Loucy (cell line): ENCODE measurements around the gene CLEC2B.

Experiments used
- H2AFZ ChIP-seq: fragments of 200-600 bp; sonication (generic); 2 replicates; pipeline ENCODE4 v1.6.0; 2016; ENCODE audit warnings: antibody characterized with exemption, mild to moderate bottlenecking, low read length, moderate library complexity
- H3F3A ChIP-seq: fragments of 200-600 bp; 2 replicates; pipeline ENCODE4 v1.6.0; 2016; ENCODE audit warnings: antibody characterized with exemption, low read depth, mild to moderate bottlenecking
- H3K27me3 ChIP-seq: fragments of 200-600 bp; sonication (generic); 2 replicates; pipeline ENCODE4 v1.6.1; 2014; ENCODE audit warnings: low read length, mild to moderate bottlenecking; ENCODE audit not compliant: insufficient read depth, poor library complexity, severe bottlenecking
- H3K36me3 ChIP-seq: fragments of 200-600 bp; sonication (generic); 2 replicates; pipeline ENCODE4 v1.6.1; 2016; ENCODE audit warnings: low read length; ENCODE audit not compliant: insufficient read depth
- H3K4me1 ChIP-seq: fragments of 200-600 bp; sonication (generic); 2 replicates; pipeline ENCODE4 v1.5.1; 2014; ENCODE audit warnings: low read length, mild to moderate bottlenecking; ENCODE audit not compliant: insufficient read depth, poor library complexity, severe bottlenecking
- H3K4me2 ChIP-seq: fragments of 200-600 bp; sonication (generic); 2 replicates; pipeline ENCODE4 v1.6.0; 2014; ENCODE audit warnings: antibody characterized with exemption, low read length, low read depth, mild to moderate bottlenecking; ENCODE audit not compliant: poor library complexity, severe bottlenecking
- H3K4me3 ChIP-seq: fragments of 200-600 bp; sonication (generic); 2 replicates; pipeline ENCODE4 v1.5.1; 2014; ENCODE audit warnings: low read length, mild to moderate bottlenecking, mixed read lengths; ENCODE audit not compliant: poor library complexity, severe bottlenecking
- H3K79me2 ChIP-seq: fragments of 200-600 bp; sonication (generic); 2 replicates; pipeline ENCODE4 v1.6.1; 2014; ENCODE audit warnings: low read length; ENCODE audit not compliant: insufficient read depth
- H3K9ac ChIP-seq: fragments of 200-600 bp; sonication (generic); 2 replicates; pipeline ENCODE4 v1.6.0; 2014; ENCODE audit warnings: mild to moderate bottlenecking, low read depth, low read length, moderate library complexity; ENCODE audit not compliant: poor library complexity, severe bottlenecking
- H3K9me2 ChIP-seq: fragments of 200-600 bp; sonication (generic); replicated peaks from 2 replicates; pipeline ENCODE4 v1.6.1; 2016; ENCODE audit warnings: low read depth, low read length, mixed read lengths
- H3K9me3 ChIP-seq: fragments of 200-600 bp; sonication (generic); 2 replicates; pipeline ENCODE4 v1.6.1; 2014; ENCODE audit warnings: mild to moderate bottlenecking, antibody characterized with exemption, low read length, low read depth; ENCODE audit not compliant: insufficient read depth
- H4K20me1 ChIP-seq: fragments of 200-600 bp; sonication (generic); 2 replicates; pipeline ENCODE4 v1.6.0; 2014; ENCODE audit warnings: antibody characterized with exemption, low read length, mild to moderate bottlenecking; ENCODE audit not compliant: insufficient read depth, poor library complexity, severe bottlenecking
- EZH2phosphoT487 ChIP-seq: fragments of 200-600 bp; IDR thresholded peaks from 2 replicates; pipeline ENCODE4 v1.6.1; 2018; ENCODE audit warnings: antibody characterized with exemption, mild to moderate bottlenecking, moderate library complexity, borderline replicate concordance
- TF ChIP-seq, protein P1 (sequence below): fragments of 200-600 bp; sonication (generic); conservative IDR thresholded peaks from 2 replicates; pipeline ENCODE4 v1.5.1; 2014; ENCODE audit warnings: mild to moderate bottlenecking, antibody characterized with exemption, low read length

The CLEC2B gene

DNA sequence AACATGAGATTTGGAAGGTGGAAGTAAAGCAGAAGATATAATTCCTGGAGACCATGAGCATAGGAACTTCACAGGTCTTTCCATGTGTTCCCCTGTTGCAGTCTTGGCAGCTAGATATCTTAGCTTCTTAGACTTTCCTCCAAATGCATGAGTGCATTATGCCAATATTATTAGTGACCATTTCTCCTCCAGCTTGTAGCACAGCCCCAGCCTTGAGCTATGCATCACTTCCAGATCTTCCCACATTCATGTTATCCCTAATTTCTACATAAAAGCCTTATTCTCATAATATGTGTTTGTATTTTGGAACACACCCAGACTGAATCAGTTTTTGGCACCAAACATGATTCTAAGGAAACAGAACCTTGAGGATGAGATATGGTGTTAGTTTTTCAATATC is 11.0 kb downstream of the CLEC2B start:
- no peak overlapping the region for H2AFZ ChIP-seq
- H3K4me3 ChIP-seq: peak overlapping the region; percentile 82
- H4K20me1 ChIP-seq: no peaks in the 10 kb centered on the region
- H3K79me2 ChIP-seq: peaks cover 98% of the 10 kb centered on the region
- H3K9me3 ChIP-seq: no peaks in the 10 kb centered on the region
- no peaks in the 10 kb centered on the region for H3K27me3 ChIP-seq
- TF ChIP-seq, protein P1, sequence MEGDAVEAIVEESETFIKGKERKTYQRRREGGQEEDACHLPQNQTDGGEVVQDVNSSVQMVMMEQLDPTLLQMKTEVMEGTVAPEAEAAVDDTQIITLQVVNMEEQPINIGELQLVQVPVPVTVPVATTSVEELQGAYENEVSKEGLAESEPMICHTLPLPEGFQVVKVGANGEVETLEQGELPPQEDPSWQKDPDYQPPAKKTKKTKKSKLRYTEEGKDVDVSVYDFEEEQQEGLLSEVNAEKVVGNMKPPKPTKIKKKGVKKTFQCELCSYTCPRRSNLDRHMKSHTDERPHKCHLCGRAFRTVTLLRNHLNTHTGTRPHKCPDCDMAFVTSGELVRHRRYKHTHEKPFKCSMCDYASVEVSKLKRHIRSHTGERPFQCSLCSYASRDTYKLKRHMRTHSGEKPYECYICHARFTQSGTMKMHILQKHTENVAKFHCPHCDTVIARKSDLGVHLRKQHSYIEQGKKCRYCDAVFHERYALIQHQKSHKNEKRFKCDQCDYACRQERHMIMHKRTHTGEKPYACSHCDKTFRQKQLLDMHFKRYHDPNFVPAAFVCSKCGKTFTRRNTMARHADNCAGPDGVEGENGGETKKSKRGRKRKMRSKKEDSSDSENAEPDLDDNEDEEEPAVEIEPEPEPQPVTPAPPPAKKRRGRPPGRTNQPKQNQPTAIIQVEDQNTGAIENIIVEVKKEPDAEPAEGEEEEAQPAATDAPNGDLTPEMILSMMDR: no peak
- TF ChIP-seq EZH2phosphoT487: no peak
- H3K4me1 ChIP-seq: peaks cover 45% of the 10 kb centered on the region
- peak overlapping the region; percentile 97 for H3K4me2 ChIP-seq
- H3F3A ChIP-seq: no peaks in the 10 kb centered on the region
- H3K9me2 ChIP-seq: no peaks in the 10 kb centered on the region
- peak overlapping the region; percentile 93 for H3K9ac ChIP-seq
- peaks cover 42% of the 10 kb centered on the region for H3K36me3 ChIP-seq

DNA sequence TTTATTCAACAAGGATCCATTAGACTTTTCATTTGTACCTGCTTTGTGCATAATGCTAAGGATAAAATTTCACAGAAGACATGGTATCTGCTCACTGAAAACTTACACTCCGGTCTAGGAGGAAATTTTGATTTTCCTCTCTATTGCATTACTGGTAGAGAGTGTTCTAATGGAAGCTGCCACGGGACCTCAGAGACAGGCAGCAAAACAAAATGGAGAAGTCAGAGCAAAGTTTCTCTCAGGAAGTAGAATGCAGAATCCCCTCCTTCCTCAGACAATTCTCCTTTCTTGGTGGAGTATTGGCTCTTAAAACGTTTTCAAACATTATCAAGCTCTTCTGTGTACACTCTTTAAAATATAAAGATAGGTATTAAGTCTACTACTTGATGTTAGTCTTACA is 12.3 kb downstream of the CLEC2B start:
- peak overlapping the region; percentile 97 for H3K4me2 ChIP-seq
- H3K4me1 ChIP-seq: peaks cover 43% of the 10 kb centered on the region

DNA sequence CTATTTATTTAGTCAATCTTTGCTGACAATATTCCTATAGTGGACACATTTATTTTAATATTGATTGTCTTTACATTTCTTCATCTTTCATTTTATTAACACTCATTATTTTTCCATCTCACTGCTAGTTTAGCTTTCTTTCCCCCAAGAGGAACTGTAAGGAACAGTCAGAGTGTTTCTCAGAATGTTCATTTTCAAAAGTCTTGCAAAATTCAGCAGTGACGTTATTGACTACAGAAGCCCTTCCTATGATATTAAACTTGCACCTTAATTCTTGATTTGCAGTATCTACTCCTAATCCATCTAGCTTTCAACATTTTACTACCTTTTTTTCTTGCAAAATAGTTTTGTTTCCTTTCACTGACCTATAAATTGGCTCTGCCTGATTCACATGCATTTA is 13.0 kb downstream of the CLEC2B start:
- Histone ChIP-seq H3K9me2 (no peaks in the 10 kb centered on the region), H3K9me3 (no peaks in the 10 kb centered on the region), H3K36me3 (peaks cover 59% of the 10 kb centered on the region), H3K4me3 (peak overlapping the region; percentile 82), H3K79me2 (peaks cover 78% of the 10 kb centered on the region), H3K27me3 (no peaks in the 10 kb centered on the region), H4K20me1 (no peaks in the 10 kb centered on the region), H2AFZ (no peak overlapping the region), H3K4me2 (peak overlapping the region; percentile 97), H3K9ac (peak overlapping the region; percentile 93), H3K4me1 (peaks cover 41% of the 10 kb centered on the region), H3F3A (no peaks in the 10 kb centered on the region)
- TF ChIP-seq, protein P1: no peak
- no peak for TF ChIP-seq EZH2phosphoT487

More for the DNA sequence above, 12.3 kb downstream of the CLEC2B start:
- no peaks in the 10 kb centered on the region for H3F3A ChIP-seq
- H3K9me3 ChIP-seq: no peaks in the 10 kb centered on the region
- H3K4me3 ChIP-seq: peak overlapping the region; percentile 82
- H3K79me2 ChIP-seq: peaks cover 86% of the 10 kb centered on the region
- no peak overlapping the region for H2AFZ ChIP-seq
- H4K20me1 ChIP-seq: no peaks in the 10 kb centered on the region
- peaks cover 55% of the 10 kb centered on the region for H3K36me3 ChIP-seq
- no peaks in the 10 kb centered on the region for H3K27me3 ChIP-seq
- TF ChIP-seq EZH2phosphoT487: no peak
- TF ChIP-seq, protein P1: no peak
- peak overlapping the region; percentile 93 for H3K9ac ChIP-seq
- H3K9me2 ChIP-seq: no peaks in the 10 kb centered on the region
